Thoracic aorta (tissue), 2 donors: ENCODE data around the gene DNAJC21. TPM values are rescaled to one million over a fixed set of nuclear protein-coding genes. Genes with fewer than 3 reads are reported as not detected.

Experiments
- ATAC-seq: fragments of 150-250 bp; one replicate; pipeline ENCODE4 v1.8.0; 2017; ENCODE audit warnings: low read depth; ENCODE audit not compliant: insufficient number of reproducible peaks, low FRiP score
- DNase-seq: peaks from one replicate; pipeline ENCODE4 v3.0.0-alpha.2; 2020; ENCODE audit warnings: low spot score
- H3K27ac ChIP-seq, 2 donors: fragments of 200-600 bp; sonication (generic); 1 replicate in 1 of 2; 2 replicates in 1 of 2; pipeline ENCODE4 v1.5.1; 2016; ENCODE audit warnings: mild to moderate bottlenecking in 2 of 2, moderate library complexity in 2 of 2
- H3K27me3 ChIP-seq: fragments of 200-600 bp; sonication (generic); replicated peaks from 2 replicates; pipeline ENCODE4 v1.6.0; 2016; ENCODE audit warnings: mild to moderate bottlenecking; ENCODE audit not compliant: insufficient read depth
- H3K36me3 ChIP-seq: fragments of 200-600 bp; sonication (generic); one replicate; pipeline ENCODE4 v1.5.1; 2016
- H3K4me1 ChIP-seq, 2 donors: fragments of 200-600 bp; sonication (generic); 1 replicate in 1 of 2; 2 replicates in 1 of 2; pipeline versions ENCODE4 v1.5.1 to v1.6.0; 2016; ENCODE audit warnings: low read depth in 2 of 2, mild to moderate bottlenecking in 1 of 2; ENCODE audit not compliant: control insufficient read depth in 1 of 2
- H3K4me3 ChIP-seq: fragments of 200-600 bp; sonication (generic); 2 replicates; pipeline ENCODE4 v1.5.1; 2016; ENCODE audit warnings: mild to moderate bottlenecking
- H3K9me3 ChIP-seq: fragments of 200-600 bp; sonication (generic); 2 replicates; pipeline ENCODE4 v1.5.1; 2016
- total RNA-seq, 2 donors: library from RNA; depleted of rRNA; stranded (reverse); fragments of >200 nt; gene quantifications; one replicate each; pipeline versions ENCODE4 v1.1.0 to v1.2.3, GENCODE V29; 2016
- TF ChIP-seq, protein P1 (sequence below): fragments of 200-600 bp; sonication (generic); IDR thresholded peaks from one replicate; pipeline ENCODE4 v1.5.1; 2019; ENCODE audit warnings: antibody characterized with exemption

The DNAJC21 gene
- total RNA-seq, 2 donors from 2014 or later = 24.1 to 44.2 TPM

DNA sequence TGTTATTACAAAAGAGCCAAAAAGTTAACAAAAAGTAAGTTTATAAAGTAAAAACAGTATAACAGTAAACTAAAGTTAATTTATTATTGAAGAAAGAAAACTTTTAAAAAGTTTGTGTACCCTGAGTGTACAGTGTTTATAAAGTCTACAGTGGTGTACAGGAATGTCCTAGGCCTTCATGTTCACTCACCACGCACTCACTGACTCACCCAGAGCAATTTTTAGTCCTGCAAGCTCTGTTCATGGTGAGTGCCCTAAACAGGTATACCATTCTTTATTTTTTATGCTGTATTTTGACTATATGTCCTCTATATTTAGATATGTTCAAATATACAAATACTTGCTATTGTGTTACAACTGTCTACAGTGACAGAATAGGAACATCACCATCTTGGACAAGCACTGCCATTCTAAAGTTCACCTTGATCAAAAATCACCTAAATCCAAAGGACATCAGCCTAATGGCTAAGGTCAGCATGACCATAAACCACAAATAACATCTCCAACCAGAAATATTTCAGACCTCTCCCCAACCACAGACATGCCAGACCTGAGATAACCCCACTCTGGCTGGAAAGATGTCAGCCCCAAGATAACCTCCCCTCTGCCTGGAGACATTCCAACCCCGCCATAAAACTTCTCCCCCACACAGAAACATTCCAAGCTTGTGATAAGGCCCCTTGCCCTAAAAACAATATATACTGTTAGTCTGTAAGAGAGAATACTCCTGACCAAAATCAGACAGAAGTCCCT lies 62.3 kb downstream of the DNAJC21 start:
- TF ChIP-seq, protein P1, sequence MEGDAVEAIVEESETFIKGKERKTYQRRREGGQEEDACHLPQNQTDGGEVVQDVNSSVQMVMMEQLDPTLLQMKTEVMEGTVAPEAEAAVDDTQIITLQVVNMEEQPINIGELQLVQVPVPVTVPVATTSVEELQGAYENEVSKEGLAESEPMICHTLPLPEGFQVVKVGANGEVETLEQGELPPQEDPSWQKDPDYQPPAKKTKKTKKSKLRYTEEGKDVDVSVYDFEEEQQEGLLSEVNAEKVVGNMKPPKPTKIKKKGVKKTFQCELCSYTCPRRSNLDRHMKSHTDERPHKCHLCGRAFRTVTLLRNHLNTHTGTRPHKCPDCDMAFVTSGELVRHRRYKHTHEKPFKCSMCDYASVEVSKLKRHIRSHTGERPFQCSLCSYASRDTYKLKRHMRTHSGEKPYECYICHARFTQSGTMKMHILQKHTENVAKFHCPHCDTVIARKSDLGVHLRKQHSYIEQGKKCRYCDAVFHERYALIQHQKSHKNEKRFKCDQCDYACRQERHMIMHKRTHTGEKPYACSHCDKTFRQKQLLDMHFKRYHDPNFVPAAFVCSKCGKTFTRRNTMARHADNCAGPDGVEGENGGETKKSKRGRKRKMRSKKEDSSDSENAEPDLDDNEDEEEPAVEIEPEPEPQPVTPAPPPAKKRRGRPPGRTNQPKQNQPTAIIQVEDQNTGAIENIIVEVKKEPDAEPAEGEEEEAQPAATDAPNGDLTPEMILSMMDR = no peak
- no peaks in the 10 kb centered on the region for H3K4me1 ChIP-seq

DNA sequence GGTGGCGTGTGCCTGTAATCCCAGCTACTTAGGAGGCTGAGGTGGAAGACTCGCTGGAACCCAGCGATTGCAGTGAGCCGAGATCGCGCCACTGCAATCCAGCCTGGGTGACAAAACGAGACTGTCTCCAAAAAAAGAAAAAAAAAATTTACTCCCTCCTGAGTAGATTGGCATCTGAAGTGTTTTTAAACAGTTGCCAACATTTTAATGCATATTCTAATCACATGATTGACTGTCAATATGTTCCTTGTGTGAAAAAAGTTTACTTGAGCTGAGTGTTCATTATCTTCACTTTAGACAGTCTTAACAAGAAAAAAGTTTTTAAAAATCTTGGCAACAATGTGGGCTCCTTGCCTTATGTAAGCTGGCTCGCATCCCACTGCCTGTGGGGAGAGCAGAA lies 64.6 kb downstream of the DNAJC21 start:
- Histone ChIP-seq H3K27ac (no peak overlapping the region), H3K27me3 (no peaks in the 10 kb centered on the region), H3K36me3 (no peaks in the 10 kb centered on the region), H3K4me3 (no peak overlapping the region), H3K9me3 (no peaks in the 10 kb centered on the region), H3K4me1 (no peaks in the 10 kb centered on the region)
- DNase-seq (no peak), ATAC-seq (no peak)
- TF ChIP-seq, protein P1 = no peak

More for the DNA sequence above, 62.3 kb downstream of the DNAJC21 start:
- DNase-seq (no peak), ATAC-seq (no peak)
- Histone ChIP-seq H3K27me3 (no peaks in the 10 kb centered on the region), H3K36me3 (no peaks in the 10 kb centered on the region), H3K9me3 (no peaks in the 10 kb centered on the region), H3K27ac (no peak overlapping the region), H3K4me3 (no peak overlapping the region)

- no peak overlapping the region for H3K4me3 ChIP-seq
- H3K27me3 ChIP-seq = no peaks in the 10 kb centered on the region
- H3K9me3 ChIP-seq = no peaks in the 10 kb centered on the region
- TF ChIP-seq, protein P1 = no peak
- ATAC-seq (no peak), DNase-seq (no peak)
- no peaks in the 10 kb centered on the region for H3K4me1 ChIP-seq
- H3K36me3 ChIP-seq = no peaks in the 10 kb centered on the region
- H3K27ac ChIP-seq = no peak overlapping the region
Observed at GRCh38 chr5:34996261-34996660, 66.9 kb downstream of the DNAJC21 start.

GRCh38 chr5:34998058-34998789 lies 68.9 kb downstream of the DNAJC21 start:
- Histone ChIP-seq H3K9me3 (no peaks in the 10 kb centered on the region), H3K27ac (no peak overlapping the region), H3K27me3 (no peaks in the 10 kb centered on the region), H3K4me1 (no peaks in the 10 kb centered on the region), H3K36me3 (no peaks in the 10 kb centered on the region), H3K4me3 (no peak overlapping the region)
- no peak for ATAC-seq
- TF ChIP-seq, protein P1 = no peak
- no peak for DNase-seq

- TF ChIP-seq, protein P1 = no peak
- no peaks in the 10 kb centered on the region for H3K4me1 ChIP-seq
Observed at GRCh38 chr5:35001842-35002241, 72.5 kb downstream of the DNAJC21 start.

More at GRCh38 chr5:35001842-35002241, 72.5 kb downstream of the DNAJC21 start:
- Histone ChIP-seq H3K27ac (no peak overlapping the region), H3K4me3 (no peak overlapping the region), H3K27me3 (no peaks in the 10 kb centered on the region), H3K36me3 (no peaks in the 10 kb centered on the region), H3K9me3 (no peaks in the 10 kb centered on the region)
- no peak for DNase-seq
- no peak for ATAC-seq
